ENCODE results near the gene GNG14.
"Not testable (repeated sequence)": the region's sequence is repeated elsewhere in the genome, so short reads cannot be mapped to it uniquely, and the experiment has no call there.

GNG14 gene

GRCh38 chr19:12667731-12668302 lies 20.0 kb upstream of the GNG14 start:
- DNase-seq (ENCODE audit: low spot score): peak; percentile 29

GRCh38 chr19:12668346-12668745 lies 19.5 kb upstream of the GNG14 start:
- no peak for DNase-seq (ENCODE audit: low spot score)

DNA sequence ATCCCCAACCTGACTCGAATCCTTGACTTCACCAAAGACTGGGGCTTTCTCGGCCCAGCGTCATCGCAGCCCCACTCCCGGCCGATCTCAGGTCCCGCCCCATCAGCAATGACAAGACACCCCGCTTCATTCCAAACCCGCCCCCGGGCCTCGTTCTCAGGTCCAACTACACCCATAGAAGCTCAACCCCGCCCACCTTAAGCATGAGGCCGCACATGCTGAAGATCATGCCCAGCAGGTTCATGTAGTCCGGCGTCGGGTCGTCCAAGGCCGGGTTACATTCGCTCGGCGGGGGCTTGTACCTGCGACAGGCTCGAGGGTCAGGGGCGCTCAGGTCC lies 18.9 kb upstream of the GNG14 start:
- DNase-seq (ENCODE audit: low spot score): peak; percentile 73

DNA sequence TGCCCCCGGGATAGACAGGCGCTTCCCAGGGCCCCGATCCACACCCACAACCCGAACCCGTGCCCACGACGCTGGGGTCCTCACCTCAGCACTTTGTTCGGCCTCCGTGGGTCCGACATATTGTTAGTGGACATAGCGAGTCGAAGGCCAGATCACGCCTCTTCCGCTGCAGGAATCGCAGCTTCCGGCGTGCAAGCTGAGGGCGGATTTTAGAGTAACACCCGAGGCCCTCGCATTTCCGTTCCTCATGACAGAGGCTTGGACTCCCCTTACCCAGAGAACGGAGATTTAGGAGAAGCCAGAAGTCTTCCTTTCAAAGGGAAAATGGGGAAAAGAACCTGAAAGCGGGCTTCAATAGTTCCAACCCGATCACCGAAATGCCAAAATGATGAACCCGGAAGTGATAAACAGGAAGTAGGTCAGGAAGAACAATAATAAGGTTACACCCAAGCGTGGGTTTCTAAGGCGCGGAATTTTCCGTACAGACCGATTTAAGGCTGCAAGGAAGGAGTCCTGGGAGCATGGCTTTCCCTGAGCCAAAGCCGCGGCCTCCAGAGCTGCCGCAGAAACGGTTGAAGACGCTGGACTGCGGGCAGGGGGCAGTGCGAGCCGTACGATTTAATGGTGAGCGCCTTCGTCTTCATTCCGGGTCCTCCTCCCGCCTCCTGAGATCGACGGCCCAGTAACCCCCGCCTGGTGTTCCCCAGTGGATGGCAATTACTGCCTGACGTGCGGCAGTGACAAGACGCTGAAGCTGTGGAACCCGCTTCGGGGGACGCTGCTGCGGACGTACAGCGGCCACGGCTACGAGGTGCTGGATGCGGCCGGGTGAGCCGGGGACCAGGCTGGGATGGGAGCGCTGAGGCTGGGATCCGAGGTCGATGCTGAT lies 18.3 kb upstream of the GNG14 start:
- DNase-seq (ENCODE audit: low spot score): peak; percentile 84

DNA sequence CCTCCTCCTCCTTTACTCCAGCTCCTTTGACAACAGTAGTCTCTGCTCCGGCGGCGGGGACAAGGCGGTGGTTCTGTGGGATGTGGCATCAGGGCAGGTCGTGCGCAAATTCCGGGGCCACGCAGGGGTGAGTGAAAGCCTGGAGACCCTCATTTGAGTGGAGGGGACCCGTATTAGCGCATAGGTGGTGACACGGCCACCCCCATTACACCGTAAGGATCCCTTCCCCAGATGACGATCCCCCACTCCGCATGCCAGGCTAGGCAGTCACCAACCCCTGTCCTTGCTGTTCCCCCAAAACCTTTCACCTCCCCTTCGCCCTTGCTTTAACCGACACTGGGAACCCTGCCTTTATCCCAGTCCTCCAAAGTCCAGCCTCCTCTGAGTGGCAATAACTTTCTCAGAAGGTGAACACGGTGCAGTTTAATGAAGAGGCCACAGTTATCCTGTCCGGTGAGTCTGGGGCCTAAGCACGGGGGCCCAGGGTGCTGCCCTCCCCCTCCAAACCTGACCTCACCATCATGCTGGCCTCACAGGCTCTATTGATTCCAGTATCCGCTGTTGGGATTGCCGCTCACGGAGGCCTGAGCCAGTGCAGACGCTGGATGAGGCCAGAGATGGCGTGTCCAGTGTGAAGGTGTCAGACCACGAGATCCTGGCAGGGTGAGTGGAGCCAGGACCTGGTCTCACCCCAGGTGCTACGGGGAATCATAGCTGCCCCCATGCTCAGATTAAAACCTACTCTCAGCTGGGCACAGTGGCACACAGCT lies 17.5 kb upstream of the GNG14 start:
- DNase-seq (ENCODE audit: low spot score): no peak

DNA sequence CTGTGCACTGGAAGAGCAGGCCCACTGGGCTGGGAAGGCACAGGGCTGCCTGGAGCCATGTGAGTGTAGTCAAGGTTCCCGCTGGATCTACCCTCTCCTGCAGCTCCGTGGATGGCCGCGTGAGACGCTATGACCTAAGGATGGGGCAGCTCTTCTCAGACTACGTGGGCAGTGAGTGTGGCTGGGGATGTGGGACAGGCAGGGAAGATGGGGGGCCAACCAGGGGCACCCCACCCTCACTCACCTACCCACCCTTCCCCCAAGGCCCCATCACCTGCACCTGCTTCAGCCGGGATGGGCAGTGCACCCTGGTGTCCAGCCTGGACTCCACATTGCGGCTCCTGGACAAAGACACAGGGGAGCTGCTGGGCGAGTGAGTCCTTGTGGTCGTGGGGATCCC lies 15.1 kb upstream of the GNG14 start:
- no peak for DNase-seq (ENCODE audit: low spot score)

GRCh38 chr19:12675399-12675798 lies 12.4 kb upstream of the GNG14 start:
- DNase-seq (ENCODE audit: low spot score): no peak

- DNase-seq (ENCODE audit: low spot score): no peak
Measured at GRCh38 chr19:12675940-12676339, 11.9 kb upstream of the GNG14 start.

DNA sequence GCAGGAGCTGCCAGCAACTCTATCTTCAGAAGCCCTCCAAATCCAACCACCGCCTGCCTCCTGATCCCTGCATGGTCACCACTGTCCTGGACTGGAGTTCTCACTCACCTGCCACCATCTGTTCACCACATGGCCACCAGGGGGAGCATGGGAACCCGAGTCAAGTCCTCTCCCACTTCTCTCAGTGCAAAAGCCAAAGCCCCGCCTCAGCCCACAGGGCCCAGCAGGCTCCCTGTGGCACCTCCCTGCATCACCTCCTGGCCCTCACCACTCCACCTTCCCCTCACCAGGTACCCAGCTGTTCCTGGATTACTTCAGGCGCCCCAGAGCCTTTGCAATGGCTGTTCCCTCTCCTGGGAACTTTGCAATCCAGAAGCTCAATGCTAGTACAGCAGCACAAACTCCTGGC lies 11.4 kb upstream of the GNG14 start:
- peak; percentile 88 for DNase-seq (ENCODE audit: low spot score)

GRCh38 chr19:12676928-12677327 lies 10.9 kb upstream of the GNG14 start:
- DNase-seq (ENCODE audit: low spot score): no peak

DNA sequence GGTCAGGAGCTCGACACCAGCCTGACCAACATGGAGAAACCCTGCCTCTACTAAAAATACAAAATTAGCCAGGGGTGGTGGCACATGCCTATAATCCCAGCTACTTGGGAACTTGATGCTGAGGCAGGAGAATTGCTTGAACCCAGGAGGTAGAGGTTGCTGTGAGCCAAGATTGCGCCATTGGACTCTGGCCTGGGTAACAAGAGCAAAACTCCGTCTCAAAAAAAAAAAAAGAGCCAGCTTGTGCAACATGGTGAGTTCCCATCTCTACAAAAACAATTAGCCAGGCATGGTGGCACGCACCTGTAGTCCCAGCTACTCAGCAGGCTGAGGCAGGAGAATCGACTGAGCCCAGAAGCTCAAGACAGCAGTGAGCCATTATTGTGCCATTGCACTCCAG lies 9.8 kb upstream of the GNG14 start:
- not testable (repeated sequence) for DNase-seq (ENCODE audit: low spot score)

DNA sequence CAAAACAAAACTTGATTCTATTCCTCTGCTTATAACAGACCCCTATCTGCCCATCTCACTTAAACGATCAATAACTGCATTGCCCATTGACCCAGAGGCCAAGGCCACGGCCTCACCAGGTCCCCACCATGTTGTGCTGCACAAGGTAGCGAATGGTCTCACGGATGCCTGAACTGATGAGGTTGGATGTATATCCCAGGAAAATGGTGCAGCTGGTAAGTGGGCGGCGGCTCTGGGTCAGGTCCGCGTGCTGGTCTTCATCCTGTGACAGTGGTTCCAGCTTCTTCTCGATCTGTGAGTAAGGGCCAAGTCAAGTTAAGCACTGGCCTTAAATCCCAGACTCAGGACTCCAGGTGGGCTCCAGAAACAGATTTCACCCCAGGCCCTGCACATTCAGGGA lies 7.8 kb upstream of the GNG14 start:
- no peak for DNase-seq (ENCODE audit: low spot score)

GRCh38 chr19:12681074-12681987 lies 6.5 kb upstream of the GNG14 start, which contains the start of gene DHPS:
Gene DHPS, minus strand, starts transcription at chr19:12681880. Its CDS starts 114 bp downstream, at chr19:12681766.
- DNase-seq (ENCODE audit: low spot score): peak; percentile 98

- no peak for DNase-seq (ENCODE audit: low spot score)
Measured at GRCh38 chr19:12685831-12686230, 2.0 kb upstream of the GNG14 start.

DNA sequence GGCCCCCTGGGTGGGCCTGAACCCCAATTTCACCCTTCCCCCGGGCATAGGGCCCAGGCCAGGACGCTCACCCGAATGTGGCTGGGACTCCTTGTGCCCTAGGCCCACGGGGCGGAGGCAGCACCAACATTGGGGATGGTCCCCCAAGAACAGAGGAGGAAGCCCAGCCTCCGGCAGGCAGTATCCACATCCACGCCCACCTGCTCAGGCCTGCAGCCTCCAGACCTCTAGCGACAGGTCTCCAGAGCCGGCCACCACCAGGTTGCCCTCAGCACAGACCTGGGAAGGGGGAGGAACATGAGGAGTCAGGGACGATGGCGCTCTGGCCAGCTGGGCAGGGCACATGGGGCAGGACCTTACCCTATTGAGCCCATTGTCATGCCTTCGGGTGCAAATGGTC lies 1.2 kb downstream of the GNG14 start:
- DNase-seq (ENCODE audit: low spot score): no peak

DNA sequence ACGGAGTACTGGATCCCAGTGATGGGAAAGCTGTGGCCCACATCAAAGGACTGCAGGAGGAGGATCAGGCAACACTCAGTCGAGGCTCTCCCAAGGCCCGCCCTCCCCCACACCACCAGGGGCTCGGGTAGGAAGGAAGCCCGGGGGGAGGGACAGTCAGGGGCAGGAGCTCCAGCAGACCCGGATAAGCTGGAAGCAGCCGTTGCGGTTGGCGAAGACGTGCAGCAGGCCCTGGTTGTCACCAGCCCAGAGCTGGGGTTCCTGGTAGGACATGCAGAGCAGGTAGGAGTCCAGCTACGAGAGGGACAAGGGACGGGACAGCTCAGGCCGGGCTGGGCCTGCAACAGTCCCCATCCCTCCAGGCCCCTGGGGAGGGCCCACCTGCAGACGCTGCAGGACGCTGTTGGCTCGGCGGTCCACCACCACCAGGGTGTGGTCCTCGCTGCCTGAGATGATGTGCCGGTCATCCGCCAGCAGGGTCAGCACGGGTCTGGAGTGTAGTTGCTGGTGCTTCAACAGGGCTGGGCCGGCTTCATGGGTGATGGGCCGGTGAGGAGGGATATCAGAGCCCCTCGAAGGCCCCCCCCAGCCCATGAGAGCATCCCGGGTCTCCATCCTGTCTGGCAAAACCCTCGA lies 1.9 kb downstream of the GNG14 start:
- no peak for DNase-seq (ENCODE audit: low spot score)

DNA sequence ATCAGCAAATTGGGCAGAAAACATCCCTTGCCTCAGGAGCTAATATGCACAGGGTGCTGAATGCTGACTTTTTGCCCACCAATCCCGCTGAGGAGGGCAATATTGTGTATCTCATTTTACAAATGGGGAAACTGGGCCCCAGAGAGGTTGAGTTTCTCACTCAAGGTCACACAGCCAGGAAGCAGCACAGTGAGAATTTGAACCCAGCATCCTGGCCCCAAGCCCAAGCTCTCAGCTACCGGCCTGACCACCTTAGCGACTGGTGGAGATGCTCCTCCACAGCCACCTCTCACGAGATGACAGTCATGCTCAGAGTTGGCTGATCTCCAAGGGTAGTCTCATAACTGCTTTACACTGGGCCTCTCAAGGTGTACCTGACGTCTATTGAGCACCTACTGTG lies 5.2 kb downstream of the GNG14 start:
- DNase-seq (ENCODE audit: low spot score): no peak

GRCh38 chr19:12694641-12695040 lies 6.8 kb downstream of the GNG14 start:
- DNase-seq (ENCODE audit: low spot score): no peak

DNA sequence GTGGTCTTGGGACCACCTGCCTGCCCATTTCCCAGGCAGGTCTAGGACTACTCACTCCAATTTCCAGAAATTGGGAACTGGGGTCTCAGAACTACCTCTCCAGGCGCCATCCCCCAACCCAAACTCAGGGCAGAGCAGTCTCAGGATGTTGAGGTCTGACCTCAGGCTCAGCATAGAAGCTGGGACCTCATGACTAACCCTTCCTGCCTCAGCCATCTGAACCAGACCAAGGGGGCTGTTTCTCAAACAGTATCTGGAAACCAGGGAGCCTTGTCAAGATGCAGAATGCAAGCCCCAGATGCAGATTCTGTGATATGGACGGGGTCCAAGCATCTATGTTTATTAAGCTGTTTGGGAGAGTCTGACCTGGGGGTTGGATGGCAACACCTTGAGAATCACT lies 7.3 kb downstream of the GNG14 start:
- no peak for DNase-seq (ENCODE audit: low spot score)

DNA sequence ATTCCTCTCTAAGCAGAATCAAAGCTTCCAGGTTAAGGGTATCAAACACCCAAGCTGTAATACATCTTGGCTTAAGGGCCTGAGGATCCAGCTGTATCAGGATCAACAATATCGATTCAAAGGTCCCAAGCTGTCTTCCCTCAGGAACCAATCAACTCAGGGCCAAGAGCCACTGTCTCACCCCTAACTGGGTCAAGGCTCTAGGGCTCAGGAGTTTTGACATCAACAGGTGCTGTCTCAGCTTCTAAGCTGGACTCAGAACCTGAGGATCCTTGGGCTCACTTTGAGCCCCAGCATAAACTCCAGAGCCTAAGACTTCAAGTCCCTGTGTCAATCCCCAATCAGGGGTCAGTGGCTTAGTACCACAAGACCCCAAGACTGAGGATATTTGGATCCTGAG lies 7.7 kb downstream of the GNG14 start:
- DNase-seq (ENCODE audit: low spot score): no peak

DNA sequence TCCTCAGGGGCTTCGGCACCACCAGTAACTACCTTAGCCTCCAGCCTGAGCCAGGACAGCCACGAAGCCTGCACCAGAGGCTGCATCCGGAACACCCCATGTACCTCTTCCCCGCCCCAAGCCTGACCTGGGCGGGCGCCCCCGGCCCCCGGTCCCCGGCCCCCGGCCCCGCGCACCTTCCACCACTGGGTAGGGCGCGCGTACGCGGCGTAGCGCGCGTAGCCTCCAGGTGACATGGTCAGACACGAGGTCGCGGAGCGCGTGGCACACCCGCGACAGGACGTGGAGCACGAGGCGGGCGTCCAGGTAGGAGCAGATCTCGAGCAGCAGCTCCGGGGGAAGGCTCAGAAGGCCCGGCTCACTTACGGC lies 8.2 kb downstream of the GNG14 start:
- DNase-seq (ENCODE audit: low spot score): no peak
